EH (cell line): ENCODE measurements around the gene TMA7.
"Not testable (repeated sequence)": the region's sequence is repeated elsewhere in the genome, so short reads cannot be mapped to it uniquely, and the experiment has no call there.

Experiments used
- DNase-seq: peaks from one replicate; pipeline ENCODE4 v3.0.0-alpha.2; 2015; ENCODE audit warnings: low read depth

TMA7 gene

DNA sequence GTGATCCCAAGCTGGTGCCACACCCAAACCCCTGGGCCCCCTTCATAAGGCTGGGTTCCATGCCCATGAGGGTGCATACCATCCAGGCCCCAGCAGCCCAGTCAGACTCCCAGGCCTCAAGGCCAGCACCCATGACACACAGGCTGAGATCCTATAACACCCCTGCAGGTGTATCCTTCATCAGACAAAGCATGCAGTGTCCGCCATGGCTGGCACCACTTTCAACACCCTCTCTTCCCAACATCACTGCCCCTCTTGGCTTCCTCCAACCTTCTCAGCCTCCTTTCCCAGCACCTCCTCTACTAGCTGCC is 3.6 kb upstream of the TMA7 start:
- no peak for DNase-seq

DNA sequence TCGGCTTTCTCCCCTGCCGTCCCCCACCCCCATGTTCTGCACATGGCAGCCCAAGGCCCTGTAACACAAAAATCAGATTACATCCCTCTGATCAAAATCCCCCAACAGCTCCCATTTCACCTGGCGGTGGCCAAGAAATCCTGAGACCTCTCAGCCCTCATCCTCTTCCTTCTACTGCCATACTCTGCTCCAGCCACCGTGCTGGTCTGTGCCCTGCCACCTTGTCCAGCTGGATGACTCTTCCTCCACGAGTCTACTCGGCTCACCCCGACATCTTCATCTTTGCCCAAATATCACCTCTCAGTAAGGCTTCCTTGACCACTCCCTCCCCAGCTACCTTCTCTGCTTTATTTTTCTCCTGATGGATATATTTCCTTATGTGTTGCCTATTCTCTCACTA is 3.2 kb upstream of the TMA7 start:
- no peak for DNase-seq

DNA sequence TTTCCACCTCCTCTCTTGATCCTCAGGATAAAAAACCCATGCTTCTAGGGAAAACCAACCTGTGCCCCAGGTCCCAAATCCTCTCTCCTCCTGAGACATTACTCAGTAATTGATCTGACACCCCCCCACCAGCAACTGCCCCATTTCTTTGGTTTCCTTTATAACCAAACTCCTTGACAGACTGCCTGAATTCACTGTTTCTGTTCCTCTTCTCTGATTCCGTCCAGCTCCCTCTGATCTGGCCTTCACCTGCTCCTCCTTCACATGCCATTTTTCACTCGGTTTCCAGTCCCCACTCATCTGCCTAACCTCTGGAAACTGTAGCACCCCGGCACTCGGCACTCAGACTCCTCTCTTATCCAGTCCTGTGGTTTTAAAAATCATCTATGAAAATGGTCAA is 2.2 kb upstream of the TMA7 start:
- no peak for DNase-seq

DNA sequence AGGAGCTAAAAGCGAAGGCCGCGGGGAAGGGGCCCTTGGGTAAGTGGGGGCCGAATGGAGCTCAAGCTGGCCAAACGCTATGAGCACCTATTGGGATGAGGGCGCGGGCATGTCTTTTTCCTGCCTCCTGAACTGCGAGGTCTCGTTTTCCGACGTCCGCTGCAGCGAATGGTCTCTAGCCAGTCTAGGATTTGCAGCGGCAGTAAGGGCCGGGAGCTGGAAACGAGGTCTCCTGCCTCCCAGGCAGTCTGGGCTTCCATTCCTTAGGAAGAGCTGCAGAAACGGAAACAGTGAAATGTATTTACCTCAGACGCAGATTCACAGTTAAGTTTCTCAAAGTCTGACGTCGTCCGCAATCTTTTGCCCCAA is 517 bp downstream of the TMA7 start:
- DNase-seq = peak; percentile 43

DNA sequence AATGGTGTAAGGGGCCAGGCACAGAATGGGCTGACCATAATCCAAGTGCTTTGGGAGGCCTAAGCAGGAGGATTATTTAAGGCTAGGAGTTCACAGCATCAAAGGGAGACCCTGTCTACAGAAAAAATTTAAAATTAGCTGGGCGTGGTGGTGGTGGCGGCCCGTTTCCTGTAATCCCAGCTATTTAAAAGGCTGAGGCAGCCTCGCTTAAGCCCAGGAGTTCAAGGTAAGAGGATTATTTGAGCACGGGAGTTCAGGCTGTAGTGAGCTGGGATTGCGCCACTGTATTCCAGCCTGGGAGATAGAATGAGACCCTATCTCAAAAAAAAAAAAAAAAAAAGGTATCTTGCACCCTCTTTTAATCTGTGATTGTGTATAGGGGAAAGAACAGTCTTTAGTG is 1.9 kb downstream of the TMA7 start:
- no peak for DNase-seq

DNA sequence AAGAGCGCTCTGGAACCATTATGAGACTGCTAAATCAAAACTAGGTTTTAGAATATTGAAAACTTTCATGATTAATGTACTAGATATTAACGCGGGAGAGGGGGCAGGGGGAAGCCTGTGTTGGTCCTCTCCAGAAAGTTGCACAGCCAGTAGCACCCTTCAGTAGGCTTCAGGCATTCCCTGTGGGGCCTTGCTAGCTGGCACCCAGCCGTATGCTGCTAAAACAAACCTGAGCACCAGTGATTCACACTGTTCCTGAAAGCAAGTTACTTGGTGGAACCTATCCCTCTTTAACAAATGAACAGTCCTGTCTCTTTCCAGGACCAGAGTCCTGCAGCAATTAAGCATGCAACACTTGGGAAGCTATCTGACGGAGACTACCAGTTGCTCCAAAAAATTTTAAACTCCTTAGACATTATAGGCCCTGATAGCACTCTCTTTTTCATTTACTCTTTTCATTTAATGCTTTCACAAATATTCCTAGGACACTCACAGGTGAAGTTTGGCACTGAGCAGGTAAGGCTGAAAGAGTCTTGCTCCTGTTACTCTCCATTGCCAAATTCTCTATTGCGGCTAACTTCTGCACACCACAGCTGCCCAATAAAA is 5.3 kb downstream of the TMA7 start:
- no peak for DNase-seq

DNA sequence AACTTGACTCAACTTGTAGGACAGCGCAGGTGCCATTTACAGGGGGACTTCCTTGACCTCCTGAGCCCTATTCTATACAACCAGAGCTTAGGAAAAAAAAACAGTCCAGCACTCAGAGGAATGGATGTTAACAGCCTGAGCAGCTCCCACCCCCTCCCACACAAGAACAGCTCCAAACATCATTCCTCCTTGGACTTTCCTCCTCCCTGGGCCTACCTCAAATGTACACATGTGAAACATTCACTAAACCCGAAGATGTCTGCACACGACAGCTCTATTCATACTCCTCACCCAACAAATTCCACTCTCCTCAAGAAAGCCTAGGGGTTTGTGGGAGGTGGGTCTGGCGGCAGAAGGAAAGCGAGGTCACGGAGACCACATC is 6.0 kb downstream of the TMA7 start:
- no peak for DNase-seq

DNA sequence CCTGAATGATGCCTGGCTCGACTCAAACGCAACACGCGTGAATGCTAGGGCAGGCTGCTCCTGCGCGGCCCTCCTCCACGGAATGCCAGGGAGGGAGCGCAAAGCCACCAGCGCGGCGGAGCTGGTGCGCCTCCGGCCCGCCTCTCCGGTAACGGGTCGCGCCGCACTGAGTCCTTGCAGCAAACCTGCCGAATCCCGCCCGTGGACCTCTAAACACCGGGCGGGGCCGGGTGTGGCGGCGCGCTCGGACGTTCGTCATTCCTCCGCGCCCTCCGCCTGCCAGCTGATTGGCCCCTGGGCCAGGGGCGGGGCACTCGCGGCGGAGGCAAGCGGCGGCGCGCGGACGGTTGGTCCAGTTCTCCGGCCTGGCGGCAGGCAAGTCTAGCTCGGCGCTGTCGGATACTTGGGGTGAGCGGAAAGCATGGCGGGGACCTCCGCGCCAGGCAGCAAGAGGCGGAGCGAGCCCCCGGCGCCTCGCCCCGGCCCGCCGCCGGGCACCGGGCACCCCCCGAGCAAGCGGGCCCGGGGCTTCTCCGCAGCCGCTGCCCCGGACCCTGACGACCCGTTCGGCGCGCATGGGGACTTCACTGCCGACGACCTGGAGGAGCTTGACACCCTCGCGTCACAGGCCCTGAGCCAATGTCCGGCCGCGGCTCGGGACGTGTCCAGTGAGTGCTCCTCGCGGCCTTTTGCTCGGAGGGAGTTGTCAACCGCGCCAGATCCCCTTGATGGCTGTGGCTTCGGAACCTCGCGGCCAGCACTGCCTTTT is 6.6 kb downstream of the TMA7 start, which contains the start of gene ATRIP:
ATRIP (plus strand) TSS at position 313 of the 769 bp plus-strand sequence; CDS start at position 422, 109 bp downstream.
- peak; percentile 86 for DNase-seq

DNA sequence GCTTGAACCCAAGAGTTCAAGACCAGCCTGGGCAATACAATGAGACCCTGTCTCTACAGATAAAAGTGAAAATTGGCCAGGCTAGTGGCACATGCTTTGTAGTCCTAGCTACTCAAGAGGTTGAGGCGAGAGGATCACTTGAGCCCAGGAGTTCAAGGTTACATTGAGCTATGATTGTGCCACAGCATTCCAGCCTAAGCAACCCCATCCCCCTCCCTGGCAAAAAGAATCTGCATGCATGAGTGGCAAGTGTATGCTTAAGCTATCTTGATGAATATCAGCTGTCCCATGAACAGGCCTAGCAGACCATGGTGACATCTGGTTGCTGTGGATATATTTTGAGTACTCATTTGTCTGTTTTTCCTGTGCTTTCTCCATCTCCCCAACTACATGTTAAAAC is 11.2 kb downstream of the TMA7 start:
- no peak for DNase-seq

DNA sequence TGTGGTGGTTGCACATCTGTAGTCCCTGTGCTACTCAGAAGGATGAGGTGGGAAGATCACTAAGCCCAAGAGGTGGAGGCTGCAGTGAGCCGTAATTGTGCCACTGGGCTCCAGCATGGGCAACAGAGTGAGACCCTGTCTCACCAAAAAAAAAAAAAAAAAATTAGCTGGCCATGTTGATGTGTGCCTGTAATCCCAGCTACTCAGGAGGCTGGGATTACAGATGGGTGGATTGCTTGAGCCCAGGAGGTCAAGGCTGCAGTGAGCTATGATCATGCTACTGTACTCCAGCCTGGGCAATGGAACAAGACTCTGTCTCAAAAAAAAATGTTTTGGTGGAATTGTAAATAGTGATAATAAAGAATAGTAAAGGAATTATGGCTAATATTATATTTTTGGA is 16.4 kb downstream of the TMA7 start:
- no peak for DNase-seq

DNA sequence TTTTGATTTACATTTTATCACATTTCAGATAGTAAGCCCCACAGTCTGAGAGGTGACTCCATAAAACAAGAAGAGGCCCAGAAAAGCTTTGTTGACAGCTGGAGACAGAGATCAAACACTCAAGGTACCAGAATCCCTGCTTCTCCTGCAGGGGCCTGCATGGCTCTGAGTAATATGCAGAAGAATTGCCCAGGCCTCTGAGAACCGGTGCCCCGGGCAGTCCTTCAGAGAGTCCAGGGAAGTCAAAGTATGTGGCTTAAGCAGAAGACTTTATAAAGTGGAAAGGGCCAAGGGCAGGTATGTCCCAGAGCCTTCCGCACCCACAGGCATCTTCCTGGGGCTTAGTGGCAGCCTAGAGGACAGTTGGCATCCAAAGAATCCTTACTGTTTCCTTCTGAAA is 19.3 kb downstream of the TMA7 start:
- no peak for DNase-seq

DNA sequence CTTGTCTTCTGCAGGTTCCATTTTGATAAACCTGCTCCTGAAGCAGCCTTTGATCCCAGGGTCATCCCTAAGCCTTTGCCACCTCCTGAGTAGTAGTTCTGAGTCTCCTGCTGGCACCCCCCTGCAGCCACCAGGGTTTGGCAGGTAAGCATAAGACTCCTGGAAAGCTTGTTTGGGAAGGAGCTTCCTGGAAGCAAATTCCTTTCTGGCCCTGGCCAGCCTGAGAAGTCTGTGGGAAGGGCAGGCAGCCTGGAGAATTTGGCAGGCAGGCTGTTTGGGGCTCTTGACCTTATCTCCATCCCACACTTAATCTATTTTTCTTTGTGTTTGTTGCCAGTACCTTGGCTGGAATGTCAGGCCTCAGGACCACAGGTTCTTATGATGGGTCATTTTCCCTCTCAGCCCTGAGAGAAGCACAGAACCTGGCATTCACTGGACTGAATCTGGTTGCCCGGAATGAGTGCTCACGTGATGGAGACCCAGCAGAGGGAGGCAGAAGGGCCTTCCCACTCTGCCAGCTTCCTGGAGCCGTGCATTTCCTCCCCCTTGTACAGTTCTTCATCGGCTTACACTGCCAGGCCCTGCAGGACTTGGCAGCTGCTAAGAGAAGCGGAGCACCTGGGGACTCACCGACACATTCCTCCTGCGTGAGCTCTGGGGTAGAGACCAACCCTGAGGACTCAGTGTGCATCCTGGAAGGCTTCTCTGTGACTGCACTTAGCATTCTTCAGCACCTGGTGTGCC is 19.9 kb downstream of the TMA7 start:
- DNase-seq = no peak

DNA sequence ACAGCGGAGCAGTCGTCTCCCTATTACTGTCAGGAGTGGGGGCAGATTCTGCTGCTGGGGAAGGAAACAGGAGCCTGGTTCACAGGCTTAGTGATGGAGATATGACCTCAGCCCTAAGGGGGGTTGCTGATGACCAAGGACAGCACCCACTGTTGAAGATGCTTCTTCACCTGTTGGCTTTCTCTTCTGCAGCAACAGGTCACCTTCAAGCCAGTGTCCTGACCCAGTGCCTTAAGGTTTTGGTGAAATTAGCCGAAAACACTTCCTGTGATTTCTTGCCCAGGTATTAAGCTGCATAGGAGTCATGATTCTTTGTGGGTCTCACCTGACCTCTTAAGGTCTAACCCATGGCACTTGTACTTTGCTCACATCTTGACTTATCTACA is 20.5 kb downstream of the TMA7 start:
- DNase-seq = no peak

DNA sequence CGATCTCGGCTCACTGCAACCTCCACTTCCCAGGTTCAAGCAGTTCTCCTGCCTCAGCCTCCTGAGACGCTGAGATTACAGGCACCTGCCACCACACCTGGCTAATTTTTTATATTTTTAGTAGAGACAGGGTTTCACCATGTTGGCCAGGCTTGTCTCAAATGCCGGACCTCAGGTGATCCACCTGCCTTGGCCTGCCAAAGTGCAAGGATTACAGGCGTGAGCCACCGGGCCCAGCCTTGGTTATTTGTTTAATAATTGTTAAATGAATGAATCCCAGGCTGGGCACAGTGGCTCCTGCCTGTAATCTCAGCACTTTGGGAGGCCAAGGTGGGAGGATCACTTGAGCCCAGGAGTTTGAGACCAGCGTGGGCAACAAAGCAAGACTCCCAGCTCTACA is 21.7 kb downstream of the TMA7 start:
- DNase-seq = not testable (repeated sequence)

DNA sequence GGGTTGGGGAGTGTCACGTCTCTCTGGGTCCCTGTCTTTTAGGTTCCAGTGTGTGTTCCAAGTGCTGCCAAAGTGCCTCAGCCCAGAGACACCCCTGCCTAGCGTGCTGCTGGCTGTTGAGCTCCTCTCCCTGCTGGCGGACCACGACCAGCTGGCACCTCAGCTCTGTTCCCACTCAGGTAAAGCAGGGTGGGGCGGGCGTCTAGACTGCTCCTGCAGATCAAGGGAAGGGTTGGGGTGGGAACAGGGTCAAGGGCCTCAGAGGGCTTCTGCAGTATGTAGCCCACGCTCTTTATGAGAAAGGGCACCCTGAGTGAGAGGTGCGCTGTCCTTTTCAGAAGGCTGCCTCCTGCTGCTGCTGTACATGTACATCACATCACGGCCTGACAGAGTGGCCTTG is 23.6 kb downstream of the TMA7 start:
- DNase-seq = no peak

DNA sequence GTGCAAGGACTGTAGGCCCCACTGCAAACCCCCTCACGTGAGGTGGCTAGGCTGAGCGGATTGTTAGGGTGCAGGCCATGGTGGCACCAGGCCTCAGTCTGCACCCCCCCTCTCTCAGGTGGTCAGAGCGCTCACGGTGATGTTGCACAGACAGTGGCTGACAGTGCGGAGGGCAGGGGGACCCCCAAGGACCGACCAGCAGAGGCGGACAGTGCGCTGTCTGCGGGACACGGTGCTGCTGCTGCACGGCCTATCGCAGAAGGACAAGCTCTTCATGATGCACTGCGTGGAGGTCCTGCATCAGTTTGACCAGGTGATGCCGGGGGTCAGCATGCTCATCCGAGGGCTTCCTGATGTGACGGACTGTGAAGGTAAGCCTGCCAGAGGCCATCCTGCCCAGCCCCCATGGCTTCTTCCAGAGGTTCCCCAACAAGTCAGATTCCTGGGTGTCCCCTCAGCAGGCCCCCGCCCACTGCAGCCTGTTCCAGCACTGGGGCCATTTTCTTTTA is 24.7 kb downstream of the TMA7 start:
- DNase-seq = no peak

DNA sequence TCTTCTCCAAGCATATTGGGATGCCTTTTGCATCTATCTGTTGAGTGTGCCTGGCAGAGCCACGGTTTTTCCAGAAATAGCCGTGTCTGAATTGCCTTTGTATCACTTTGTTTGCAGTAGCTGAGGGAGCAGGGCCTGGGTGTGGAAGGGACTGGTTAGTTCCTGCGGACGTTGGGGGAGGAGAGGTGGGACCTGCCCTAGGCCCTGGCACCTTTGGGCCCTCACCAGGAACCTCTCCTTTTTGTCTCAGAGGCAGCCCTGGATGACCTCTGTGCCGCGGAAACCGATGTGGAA is 25.1 kb downstream of the TMA7 start:
- DNase-seq = no peak

DNA sequence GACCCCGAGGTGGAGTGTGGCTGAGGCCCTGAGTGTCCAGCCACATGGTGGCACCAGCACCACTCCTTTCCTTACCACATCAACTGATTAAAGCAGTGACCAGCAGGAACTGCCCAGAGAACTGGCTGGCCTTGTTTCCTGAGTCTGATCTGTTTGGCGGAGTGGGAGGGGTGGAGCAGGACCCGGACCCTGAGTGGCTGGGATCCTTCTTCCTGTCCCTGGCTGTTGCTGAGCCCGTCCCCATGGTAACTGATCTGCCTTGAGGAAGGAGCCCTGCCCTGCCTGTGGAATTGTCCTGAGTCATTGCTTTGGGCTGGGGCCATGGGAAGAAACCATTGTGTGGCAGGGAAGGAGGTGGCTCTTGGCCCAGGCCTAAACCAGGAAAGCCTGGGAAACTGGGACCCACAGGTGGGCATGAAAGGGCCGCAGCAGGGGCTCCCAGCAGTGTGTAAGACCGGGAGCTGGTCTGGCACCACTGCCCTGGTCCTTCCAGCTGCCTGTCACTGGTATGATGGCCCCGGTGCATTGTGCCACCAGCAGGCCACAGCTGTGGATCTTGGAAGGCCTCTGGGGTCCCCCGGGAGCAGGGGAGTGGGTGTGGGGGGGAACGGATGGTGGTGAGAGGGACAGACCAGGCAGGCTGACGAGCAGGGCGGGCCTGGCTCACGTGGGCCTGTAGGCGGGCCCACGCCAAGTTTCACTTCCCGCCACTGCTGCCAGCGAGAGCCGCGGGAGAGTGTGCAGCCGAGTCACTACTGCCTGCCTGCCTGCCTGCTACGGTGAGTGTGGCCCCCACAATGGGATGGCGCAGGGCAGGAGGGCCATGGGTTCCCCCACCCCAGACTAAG is 25.7 kb downstream of the TMA7 start:
- DNase-seq = peak; percentile 100

DNA sequence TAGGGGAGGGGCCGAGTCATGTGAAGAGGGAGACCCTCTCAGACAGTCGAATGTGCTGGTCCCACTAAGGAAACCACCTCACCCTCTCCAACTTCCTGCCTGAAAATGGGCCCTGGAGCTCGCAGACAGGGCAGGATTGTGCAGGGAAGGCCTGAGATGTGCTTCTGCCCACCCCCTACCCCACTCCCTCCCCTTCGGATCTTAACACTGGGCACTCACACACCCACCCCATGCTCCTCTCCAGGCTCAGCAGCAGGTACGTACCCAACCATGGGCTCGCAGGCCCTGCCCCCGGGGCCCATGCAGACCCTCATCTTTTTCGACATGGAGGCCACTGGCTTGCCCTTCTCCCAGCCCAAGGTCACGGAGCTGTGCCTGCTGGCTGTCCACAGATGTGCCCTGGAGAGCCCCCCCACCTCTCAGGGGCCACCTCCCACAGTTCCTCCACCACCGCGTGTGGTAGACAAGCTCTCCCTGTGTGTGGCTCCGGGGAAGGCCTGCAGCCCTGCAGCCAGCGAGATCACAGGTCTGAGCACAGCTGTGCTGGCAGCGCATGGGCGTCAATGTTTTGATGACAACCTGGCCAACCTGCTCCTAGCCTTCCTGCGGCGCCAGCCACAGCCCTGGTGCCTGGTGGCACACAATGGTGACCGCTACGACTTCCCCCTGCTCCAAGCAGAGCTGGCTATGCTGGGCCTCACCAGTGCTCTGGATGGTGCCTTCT is 26.5 kb downstream of the TMA7 start:
- no peak for DNase-seq

DNA sequence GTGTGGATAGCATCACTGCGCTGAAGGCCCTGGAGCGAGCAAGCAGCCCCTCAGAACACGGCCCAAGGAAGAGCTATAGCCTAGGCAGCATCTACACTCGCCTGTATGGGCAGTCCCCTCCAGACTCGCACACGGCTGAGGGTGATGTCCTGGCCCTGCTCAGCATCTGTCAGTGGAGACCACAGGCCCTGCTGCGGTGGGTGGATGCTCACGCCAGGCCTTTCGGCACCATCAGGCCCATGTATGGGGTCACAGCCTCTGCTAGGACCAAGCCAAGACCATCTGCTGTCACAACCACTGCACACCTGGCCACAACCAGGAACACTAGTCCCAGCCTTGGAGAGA is 27.0 kb downstream of the TMA7 start:
- no peak for DNase-seq

DNA sequence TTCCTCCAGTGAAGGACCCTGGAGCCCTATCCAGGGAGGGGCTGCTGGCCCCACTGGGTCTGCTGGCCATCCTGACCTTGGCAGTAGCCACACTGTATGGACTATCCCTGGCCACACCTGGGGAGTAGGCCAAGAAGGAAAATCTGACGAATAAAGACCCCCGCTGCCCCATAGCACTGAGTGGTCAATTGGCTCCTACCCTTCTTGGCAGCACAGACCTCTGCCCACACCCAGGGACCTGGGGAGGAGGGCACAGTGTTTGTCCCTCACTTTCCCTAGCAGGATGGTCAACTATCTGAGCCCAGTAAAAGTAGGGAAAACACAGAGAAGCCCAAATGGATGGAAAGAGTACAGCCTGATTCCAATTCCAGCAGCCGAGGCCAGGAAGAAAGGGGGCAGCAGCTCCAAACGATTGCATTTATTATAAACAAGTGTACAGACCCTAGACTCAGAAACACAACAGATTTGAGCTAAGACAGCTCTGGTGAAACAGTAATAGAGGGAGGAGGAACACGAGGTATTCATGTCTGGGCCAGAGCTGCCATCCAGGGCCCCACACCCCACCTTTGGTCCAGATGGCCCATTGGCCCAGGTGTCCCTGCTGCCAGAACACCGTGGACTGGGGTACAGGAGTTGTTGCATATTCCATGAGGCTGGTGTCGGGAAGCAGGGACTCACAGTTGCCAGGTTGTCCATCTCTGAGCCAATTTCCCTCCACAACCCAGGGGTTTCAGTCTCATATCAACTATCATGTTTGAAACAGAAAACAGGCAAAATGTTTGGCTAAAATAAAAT is 27.6 kb downstream of the TMA7 start:
- no peak for DNase-seq
